Kasumi-1 (cell line): Measurements from ENCODE around the gene PDLIM5.
"Not testable (repeated sequence)": the region's sequence is repeated elsewhere in the genome, so short reads cannot be mapped to it uniquely, and the experiment has no call there.

ENCODE experiments used
- DNase-seq, 2 experiments: peaks; one replicate each; lab custom pipeline; 2025; lab: John Stamatoyannopoulos, UW

Gene PDLIM5, protein sequence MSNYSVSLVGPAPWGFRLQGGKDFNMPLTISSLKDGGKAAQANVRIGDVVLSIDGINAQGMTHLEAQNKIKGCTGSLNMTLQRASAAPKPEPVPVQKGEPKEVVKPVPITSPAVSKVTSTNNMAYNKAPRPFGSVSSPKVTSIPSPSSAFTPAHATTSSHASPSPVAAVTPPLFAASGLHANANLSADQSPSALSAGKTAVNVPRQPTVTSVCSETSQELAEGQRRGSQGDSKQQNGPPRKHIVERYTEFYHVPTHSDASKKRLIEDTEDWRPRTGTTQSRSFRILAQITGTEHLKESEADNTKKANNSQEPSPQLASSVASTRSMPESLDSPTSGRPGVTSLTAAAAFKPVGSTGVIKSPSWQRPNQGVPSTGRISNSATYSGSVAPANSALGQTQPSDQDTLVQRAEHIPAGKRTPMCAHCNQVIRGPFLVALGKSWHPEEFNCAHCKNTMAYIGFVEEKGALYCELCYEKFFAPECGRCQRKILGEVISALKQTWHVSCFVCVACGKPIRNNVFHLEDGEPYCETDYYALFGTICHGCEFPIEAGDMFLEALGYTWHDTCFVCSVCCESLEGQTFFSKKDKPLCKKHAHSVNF

DNA sequence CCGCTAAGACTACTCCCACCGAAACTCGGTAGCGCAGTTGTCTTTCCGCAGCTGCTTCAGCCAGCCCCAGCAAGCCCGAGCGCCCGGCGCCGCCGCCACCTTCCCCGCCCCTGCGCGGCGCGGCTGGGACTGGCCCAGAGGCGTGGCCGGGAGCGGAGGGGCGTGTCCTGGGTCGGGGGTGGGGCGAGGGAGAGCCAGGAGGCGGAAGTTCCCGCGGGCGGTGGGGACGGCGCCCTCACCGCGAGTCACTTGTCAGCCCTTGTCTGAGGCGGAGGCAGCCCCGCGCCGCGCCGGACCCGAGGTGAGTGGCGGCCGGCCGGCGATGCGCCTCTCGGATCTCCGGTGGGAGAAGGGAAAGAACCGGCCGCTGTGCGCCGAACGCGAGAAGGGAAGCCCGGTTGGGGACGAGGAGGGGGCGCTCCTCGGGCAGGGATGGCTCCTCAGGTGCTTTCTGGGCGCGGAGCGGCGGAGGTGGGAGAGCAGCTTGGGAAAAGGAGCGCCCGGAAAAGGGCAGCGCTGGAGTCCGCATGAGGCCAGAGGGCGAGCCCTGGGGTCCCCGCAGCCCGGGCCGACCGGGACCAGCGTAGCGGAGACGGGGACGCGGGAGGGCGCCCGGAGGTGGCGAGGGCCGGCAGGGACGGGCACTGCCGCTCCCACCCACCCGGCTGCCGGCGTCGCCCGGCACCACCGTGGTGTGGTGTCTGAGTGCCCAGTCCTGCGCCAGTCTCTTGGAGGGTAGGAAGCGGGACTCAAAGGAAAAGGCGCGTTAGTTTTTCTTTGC, at the start of gene PDLIM5:
TSS of gene PDLIM5 (plus strand) at position 248 of the 781 bp plus-strand sequence. CDS start 3,347 bp downstream, outside the sequence.
- peak; percentile 79 to 80 for DNase-seq

DNA sequence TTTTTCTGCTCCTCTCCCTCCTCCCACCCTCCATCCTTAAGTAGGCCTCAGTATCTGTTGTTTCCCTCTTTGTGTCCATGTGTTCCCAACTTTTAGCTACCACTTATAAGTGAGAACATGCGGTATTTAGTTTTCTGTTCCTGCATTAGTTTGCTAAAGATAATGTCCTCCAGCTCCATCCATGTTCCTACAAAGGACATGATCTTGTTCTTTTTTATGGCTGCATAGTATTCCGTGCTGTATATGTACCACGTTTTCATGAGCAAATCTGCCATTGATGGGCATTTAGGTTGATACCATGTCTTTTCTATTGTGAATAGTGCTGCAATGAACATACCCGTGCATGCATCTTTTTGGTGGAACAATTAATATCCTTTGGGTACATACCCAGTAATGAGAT, 49.3 kb upstream of the PDLIM5 start:
- DNase-seq: not testable (repeated sequence)

DNA sequence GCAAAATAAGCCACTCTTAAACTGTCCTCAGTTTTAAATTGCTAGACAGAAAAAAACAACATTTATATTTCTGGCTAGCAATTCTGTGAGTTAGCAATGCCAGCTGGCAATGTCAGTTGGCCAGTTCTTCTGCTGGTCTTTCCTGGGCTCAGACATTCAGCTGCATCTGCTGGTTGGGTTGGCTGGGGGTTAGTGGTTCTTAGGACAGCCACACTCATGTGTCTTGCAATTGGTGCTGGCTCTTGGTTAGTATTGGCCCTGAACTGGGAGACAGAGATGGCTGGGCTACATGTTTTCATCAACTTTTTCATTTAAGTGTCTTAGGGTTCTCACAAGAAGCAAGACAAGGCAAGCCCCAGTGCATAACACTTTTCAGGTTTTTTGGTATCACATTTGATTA, 48.0 kb upstream of the PDLIM5 start:
- no peak for DNase-seq

DNA sequence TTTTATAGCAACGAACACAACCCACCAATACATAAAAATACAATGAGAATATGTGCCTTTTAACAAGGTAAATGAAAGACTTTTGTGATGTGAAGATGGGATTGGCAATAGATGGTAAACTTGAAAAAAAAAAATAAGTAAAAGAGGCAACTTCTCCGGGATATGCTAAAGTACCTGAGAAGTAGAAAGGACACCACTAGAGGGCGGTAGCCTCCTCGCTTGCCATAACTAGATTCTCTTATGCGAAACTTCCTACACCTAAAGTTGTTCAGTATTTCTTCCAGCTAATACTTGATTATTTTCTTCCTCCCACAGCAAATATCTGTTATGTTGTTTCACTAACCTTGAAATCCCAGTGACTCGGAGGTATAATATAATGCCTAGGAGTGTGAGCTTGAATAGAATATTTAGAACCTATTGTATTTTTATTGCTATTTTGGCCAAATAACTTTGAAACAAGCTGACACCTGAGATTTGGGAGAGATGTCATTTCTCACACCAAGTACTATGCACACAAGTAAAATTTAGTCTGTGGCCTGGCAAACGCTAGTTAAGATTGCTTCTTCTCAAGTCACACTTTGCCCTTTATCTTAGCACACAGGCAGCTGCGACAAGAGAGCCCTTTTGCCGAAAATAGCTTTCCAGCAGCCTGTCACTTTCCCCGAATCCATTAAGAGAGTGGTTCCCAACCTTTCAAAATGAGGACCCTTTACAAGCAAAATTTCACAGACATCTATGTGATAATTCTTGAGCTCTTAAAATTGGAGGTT, 44.9 kb upstream of the PDLIM5 start:
- DNase-seq: peak; percentile 86 to 92

DNA sequence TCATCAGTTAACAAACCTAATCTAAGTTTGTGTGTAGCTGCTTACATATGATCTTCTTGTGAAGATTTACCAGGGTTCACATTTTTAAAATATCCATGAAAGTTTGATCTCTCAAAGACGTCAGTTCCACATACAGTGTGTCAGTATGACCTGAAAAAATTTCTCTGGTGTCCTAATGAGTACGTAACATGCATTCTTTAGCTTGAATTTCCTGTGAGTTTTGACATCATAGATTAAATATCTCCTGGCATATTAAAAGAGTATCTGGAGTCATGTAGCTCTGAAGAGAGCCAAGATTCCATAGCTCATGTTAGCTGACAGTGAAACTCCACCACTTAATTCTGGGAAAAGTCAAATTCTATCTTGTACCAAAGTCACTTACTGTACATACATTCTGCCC, 43.9 kb upstream of the PDLIM5 start:
- no peak for DNase-seq

DNA sequence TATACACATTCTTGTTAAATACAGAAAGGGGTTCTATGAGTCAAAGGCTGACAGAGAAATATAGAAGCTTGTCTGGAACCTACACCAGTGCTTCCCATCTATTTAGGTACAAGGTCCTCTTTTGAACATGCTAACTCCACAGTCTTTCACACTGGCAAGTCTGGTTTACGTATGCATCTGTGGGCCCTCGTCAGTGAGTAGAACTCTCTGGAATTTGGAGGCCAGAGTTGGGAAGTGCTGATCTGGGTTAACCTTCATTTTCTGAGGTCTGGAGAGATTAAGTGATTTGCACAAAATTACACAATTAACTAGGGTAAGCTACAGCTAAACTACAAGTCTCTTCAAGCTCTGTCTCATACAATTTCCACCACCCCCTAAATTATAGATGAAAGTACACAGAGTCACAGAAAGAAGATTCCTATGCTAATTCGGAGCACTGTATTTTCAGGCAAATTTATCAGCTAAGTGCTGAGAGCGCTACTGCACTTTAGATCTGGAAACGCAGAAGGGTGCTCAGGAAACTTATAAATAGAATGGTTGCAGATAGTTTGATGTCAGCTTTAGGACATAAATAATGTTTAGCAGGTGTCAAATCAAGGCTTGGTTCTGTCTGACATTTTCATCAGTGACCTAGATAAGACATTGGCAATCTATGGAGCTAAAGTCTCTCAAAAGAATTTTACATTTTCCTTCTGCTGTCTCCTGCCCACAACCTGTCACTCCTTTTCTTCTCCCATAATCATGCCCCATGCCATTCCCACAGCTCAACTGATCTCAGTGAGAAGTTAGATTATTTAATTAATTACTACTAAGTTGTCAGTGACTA, 43.0 kb upstream of the PDLIM5 start:
- no peak for DNase-seq

DNA sequence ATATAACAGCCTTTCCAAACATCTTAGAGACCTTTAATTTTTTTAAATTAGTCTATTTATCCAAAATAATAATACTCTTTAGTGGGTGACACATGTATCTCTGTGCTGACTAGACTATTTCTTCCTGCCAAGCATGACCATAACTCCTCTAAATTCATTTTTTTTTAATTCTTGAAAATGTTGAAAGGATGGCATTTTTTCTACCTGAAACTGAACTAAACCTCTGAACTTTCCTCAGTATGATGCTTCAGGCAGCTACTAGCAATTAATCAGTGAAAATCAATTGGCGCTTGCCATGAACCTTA, 42.4 kb upstream of the PDLIM5 start:
- no peak for DNase-seq

DNA sequence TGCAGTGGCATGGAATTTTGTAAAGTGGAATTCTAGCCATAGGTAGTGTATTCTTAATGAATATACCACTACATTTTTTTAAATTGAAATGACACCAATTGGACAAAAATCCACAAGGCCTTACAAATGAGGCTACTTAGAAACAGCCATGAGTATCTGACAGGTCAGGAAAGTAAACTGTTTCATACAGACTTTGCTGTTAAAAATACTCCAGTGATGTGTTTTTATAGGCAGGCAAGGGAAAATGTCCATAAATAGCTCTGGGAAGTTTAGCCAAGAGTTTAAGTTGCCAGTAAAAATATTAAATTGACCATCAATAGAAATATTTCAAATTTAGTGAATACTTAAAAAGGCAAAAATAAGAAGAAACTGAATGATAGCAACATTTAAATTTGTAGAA, 41.8 kb upstream of the PDLIM5 start:
- no peak for DNase-seq

DNA sequence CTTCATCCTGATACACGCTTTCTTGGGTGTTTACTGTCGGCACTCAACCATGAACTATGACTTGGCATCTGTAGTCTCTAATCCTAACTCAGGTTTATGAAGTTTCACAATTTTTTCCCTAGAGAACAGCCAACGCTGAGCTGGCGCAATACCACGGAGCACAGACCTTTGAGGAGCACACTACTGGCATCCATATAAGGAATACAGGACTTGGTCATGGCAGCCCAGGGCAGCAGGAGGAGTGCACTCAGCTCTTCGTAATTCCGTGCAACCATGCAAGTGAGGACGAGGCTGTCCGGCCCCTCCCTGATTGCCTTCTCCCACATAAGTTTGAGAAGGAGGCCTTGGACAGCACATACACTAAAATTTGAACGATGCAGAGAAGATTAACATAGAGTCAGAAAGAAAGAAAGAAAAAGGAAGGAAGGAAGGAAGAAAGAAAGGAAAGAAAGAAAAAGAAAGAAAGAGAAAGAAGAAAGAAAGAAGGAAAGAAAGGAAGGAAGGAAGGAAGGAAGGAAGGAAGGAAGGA, 41.0 kb upstream of the PDLIM5 start:
- no peak for DNase-seq

DNA sequence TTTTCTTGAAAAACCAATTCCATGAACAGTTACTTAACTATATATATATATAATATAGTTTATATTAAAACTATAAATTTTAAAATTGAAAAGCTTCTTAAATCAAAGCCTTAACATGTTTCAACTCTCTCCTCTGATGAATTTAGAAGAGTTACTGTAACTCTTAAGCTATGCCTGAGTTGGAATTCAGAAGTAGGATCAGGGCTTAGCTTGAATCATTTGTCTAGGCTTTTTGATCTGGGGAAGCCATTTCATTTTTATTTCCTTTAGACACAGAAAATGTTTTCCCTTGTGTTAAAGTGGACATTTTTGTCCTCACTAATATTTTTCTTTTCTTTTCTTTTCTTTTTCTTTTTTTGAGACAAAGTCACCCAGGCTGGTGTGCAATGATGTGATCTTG, 40.4 kb upstream of the PDLIM5 start:
- DNase-seq: no peak

DNA sequence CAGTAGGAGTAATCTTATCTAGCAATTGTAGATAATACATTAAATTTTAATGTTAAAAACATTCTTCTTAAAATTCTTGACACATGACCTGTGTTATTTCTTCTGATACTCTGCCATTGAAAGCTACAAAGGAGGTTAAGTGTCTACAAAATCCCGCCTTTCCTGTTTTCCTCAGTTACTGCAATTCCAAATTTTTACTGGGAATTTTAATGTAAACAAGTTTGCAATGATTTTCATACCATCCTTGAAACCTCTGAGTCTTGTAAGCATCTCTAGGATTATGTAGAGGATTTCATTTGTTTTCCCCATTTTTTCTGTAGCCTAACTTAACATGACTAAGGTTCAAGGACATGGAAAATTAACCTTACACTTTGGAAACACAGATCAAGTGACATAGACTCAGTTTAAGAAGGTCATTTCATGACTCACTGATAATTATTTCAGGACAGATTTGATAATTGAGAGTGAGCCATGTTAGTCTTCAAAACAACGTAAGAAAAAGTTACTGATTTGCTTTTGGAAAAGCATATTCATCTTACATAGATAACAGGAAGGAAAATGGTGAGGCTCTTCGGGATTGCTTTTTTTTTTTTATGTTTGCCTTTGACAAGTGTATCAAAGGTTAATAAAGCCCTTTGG, 39.6 kb upstream of the PDLIM5 start:
- DNase-seq: no peak

DNA sequence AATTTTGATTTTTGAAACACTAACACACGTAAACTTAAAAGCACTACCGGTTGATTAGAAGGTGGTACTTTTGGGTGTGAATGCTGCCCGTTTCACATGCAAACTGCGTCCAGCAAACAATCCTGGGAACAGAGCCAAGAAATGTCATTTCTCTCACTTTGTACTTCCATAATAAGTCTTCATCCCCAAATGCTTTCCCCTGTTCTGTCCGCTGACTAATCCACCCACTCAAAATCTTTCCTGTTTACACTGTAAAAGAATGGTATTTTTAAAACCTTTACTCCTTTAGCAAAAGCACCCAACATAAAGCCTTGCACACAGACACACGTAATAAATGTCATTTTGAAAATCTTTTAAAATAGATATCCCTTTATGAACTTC, 39.1 kb upstream of the PDLIM5 start:
- DNase-seq: no peak

DNA sequence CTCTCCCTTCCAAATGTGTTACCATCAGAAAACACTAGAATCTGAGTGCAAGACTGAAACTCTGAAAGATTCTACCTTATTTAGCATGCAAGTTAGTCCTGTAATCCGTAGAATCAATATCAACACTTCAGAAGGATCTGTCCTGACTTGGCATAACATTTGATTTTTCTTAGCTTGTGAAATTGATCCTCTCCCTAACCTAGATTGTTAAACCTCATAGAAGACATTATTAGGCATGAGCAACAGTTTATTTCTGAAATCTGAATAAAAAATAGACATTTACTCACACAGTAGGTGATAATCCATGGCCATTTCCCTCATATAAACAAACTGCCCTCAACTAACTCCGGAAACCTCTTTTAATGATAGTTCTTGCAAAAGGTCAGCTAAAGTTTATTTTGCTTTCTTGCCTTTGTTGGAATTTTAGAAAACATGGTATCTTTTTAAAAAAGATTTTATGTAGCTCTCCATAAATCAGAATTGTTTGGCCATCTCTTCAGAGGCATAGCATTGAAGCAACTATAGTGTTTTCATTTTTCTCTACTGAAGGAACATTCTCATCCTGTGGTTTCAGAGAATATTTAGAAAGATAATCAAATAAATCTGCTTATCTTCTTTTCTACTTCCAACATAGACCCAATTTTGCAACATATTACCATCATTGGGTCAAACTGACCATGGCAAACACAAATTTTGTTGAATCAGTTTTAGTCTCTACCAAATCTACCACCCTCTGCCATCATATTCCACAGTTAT, 38.5 kb upstream of the PDLIM5 start:
- DNase-seq: no peak

DNA sequence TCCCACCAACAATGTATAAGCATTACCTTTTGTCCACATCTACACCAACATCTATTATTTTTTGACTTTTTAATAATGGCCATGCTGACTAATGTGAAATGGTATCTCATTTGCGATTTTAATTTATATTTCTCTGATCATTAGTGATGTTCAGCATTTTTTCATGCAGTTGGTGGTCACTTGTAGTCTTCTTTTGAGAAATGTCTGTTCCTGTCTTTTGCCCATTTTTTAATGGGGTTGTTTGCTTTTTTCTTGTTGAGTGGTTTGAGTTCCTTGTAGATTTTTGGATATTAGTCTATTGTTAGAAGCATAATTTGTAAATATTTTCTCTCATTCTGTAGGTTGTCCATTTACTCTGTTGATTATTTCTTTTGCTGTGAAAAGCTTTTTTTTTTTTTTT, 36.8 kb upstream of the PDLIM5 start:
- DNase-seq: no peak

DNA sequence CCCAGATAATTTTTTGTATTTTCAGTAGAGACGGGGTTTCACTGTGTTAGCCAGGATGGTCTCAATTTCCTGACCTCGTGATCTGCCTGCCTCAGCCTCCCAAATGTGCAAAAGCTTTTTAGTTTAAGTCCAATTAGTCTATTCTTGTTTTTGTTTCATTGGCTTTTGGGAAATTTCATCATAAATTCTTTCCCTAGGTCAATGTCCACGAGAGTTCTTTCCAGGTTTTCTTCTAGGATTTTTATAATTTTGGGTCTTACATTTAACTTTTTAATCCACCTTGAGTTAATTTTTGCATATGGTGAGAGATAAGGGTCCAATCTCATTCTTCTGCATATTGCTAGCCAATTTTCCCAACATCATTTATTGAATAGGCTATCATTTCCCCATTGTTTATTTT, 36.3 kb upstream of the PDLIM5 start:
- no peak for DNase-seq

DNA sequence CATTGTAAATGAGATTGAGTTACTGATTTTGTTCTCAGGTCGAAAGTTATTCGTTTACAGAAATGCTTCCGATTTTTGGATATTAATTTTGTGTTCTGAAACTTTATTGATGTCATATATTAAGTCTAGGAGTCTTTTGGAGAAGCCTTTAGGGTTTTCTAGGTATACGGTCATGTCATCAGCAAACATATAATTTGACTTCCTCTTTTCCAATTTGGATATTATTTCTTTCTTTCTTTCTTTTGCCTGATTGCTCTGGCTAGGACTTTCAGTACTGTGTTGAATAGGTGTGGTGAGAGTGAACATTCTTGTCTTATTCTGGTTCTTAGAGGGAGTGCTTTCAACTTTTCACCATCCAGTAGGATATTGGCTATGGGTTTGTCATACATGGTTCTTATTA, 35.4 kb upstream of the PDLIM5 start:
- DNase-seq: no peak

DNA sequence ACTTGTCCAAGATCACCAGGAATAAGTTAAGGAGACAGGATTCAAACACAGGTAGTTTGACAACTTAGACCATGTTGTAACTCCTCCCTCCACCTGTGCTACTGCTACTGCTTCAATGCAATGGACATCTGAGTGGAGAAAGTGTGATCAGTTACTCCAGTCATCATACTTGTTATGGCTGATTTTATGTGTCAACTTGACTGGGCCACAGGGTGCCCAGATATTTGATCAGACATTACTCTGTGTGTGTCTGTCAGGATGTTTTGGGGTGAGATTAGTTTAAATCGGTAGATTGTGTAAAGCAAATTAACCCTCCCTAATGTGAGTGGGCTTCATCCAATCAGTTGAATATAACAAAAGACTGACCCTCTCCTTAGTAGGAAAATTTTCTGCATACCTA, 34.8 kb upstream of the PDLIM5 start:
- DNase-seq: no peak

DNA sequence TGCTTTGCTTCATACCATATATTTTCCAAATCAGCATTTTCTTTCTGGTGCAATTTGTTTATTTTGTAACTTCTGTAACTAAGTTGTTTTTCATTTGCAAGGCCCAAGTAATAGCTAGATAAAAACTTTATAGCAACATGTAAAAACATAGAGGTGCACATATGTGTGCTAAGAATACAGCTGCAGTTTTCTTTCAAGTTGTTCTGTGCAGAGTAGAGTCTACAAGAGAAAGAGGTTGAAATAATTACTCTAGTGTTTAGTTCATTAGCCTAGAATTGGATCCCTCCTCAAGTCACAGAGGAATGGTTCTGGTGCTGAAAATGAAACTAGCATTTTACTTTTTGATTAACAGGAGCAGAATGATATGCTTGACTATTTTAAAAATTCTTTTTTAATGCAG, 32.2 kb upstream of the PDLIM5 start:
- DNase-seq: no peak

DNA sequence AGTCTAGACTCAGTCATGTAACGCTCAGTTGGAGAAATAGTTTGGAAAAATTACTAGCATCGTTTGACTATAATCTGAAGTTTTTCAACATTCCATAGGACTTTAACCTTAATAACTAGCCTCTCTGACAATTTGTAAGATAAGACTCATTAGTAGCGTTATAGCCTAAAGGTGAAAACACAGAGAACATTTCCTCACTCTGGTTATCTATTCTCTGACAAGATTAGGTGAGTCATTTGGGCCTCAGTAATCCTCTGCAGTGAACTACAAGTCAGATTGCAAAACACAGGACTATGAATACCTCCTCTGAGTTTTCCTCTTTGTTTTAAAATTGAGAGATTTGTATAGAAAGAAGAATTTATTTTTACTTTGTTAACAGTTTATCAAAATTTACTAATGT, 31.8 kb upstream of the PDLIM5 start:
- no peak for DNase-seq

DNA sequence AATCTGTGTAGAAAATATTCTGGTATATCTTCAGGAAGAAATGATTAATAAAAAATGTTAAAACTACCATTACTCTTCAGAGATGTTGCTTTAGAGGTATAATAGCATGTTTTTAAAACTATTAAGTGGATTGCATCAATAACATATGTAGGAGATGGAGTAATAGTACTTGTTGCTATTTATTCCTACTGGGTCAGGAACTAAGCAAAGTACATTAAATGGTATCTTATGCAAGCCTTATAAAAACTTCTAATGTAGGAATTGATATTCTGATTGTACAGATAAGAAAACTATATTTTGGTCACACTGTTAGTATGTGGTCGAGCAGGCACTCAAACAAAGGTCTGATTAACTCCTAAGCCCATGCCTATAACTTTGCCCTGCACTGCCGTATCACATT, 31.4 kb upstream of the PDLIM5 start:
- DNase-seq: no peak
